Measurements from ENCODE around the gene CDH13. TPM values are rescaled to one million over a fixed set of nuclear protein-coding genes. Genes with fewer than 3 reads are reported as not detected.
A peak's percentile ranks its signal among the peaks of the same experiment; 100 is the strongest.

Gene CDH13
- total and polyA plus RNA-seq, 12 donors: 0.86 to 30.6 (median 2.4) TPM

DNA sequence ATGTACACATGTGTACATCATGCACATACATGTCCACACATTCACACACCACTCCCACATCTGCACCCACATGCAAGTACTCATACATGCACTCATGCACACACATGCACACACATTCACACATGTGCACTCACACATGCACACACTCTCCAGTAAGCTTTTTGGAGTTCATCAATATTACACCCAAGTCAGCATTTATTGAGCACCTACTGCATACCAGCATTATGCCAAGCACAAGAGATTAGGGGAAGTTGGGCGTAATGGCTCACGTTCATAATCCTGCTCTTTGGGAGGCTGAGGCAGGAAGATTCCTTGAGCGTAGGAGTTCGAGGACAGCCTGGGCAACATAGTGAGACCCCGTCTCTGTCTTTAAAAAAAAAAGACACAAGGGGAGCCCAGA is 1093.4 kb downstream of the CDH13 start:
- intact Hi-C loops (cut with DNase I): no loop called here
- no peaks in the 10 kb centered on the region for H3K9me3 ChIP-seq (replicated peaks in 1 of 3)
- H3K27ac ChIP-seq: no peak overlapping the region
- no peaks in the 10 kb centered on the region for H3K4me1 ChIP-seq (replicated peaks in 1 of 2)
- no peaks in the 10 kb centered on the region for H3K27me3 ChIP-seq
- H3K4me3 ChIP-seq: no peak overlapping the region
- DNase-seq: no peak
- WGBS, 4 donors: 82 to 92% (median 83%) methylated on average over 5 of the region's 5 CpGs
- TF ChIP-seq POLR2A (IDR thresholded peaks at IDR 0.05) (no peak), CTCF (IDR thresholded peaks at IDR 0.05) (no peak)
- no peaks in the 10 kb centered on the region for H3K36me3 ChIP-seq (replicated peaks in 1 of 2)

GRCh38 chr16:83720981-83721380 is 1094.2 kb downstream of the CDH13 start:
- no peak overlapping the region for H3K27ac ChIP-seq
- intact Hi-C loops (cut with DNase I): no loop called here
- H3K4me1 ChIP-seq (replicated peaks in 1 of 2): no peaks in the 10 kb centered on the region
- TF ChIP-seq CTCF (IDR thresholded peaks at IDR 0.05) (no peak), POLR2A (IDR thresholded peaks at IDR 0.05) (no peak)
- no peak overlapping the region for H3K4me3 ChIP-seq
- WGBS, 4 donors: 57 to 91% (median 65%) methylated on average over 3 to 4 of the region's 4 CpGs
- no peaks in the 10 kb centered on the region for H3K36me3 ChIP-seq (replicated peaks in 1 of 2)
- DNase-seq: no peak
- no peaks in the 10 kb centered on the region for H3K9me3 ChIP-seq (replicated peaks in 1 of 3)
- no peaks in the 10 kb centered on the region for H3K27me3 ChIP-seq

DNA sequence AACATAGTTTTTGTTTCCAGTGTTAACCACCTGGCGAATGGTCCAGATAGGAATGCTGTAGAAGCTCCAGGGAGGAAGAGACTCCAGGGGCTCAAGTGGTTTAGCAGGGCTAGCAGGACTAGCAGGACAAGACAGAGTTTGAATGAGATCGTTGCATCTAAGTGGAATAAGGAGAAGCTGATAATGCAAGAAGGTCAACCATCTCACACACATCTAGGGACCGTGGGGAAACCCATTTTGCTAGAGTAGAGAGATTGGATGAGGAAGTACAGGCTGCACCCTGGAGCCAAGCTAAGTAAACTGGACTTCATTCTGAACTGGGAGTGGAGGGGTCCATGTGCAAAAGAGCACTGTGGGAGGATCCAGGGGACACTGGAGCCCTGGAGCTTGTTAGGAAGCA is 1094.9 kb downstream of the CDH13 start:
- H3K36me3 ChIP-seq (replicated peaks in 1 of 2): no peaks in the 10 kb centered on the region
- no peaks in the 10 kb centered on the region for H3K9me3 ChIP-seq (replicated peaks in 1 of 3)
- intact Hi-C loops (cut with DNase I): no loop called here
- H3K4me1 ChIP-seq (replicated peaks in 1 of 2): no peaks in the 10 kb centered on the region
- 59 to 76% (median 69%) methylated on average over 3 of the region's 3 CpGs for WGBS, 4 donors
- DNase-seq: no peak
- H3K27me3 ChIP-seq: no peaks in the 10 kb centered on the region
- H3K4me3 ChIP-seq: no peak overlapping the region
- TF ChIP-seq POLR2A (IDR thresholded peaks at IDR 0.05) (no peak), CTCF (IDR thresholded peaks at IDR 0.05) (no peak)
- H3K27ac ChIP-seq: no peak overlapping the region

DNA sequence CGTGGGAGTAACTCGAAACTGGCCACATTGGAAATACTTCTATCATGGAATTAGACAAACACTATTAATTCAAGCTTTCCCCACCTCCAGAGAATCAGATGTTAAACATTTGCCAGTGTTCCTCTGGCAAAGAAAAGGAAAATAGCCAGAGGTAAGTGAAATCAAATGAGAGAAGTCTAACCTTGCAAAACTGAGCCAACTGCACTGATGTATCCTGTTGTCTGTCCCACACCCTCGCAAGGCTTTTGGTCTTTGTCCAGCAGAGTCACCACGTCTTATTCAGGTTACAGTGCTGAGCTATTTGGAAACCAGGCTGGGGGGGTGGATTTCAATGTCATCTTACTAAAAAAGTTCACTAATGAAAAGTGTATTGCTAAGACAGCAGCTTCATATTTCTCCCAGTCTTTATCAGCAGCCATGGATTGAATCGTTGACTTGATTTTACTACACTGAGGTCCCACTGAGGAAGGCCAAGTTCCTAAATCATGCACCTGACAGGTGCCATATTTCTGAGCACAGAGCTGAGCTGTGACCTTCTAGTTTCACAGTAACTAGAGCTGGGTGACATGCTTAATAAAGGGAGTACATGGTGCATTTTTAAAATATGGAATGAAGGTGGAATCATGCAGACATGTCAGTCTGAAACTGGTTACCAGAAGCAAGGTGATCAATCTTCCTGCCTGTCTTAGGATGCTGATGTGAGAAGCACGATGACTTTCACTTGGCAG is 1095.9 kb downstream of the CDH13 start:
- intact Hi-C loops (cut with DNase I): no loop called here
- TF ChIP-seq POLR2A (IDR thresholded peaks at IDR 0.05): no peak
- no peak for TF ChIP-seq CTCF (IDR thresholded peaks at IDR 0.05)
- DNase-seq: peak in 1 of 7 donors; percentile 31
- H3K36me3 ChIP-seq (replicated peaks in 1 of 2): no peaks in the 10 kb centered on the region
- H3K27ac ChIP-seq: no peak overlapping the region
- H3K4me3 ChIP-seq: no peak overlapping the region
- no peaks in the 10 kb centered on the region for H3K27me3 ChIP-seq
- no peaks in the 10 kb centered on the region for H3K9me3 ChIP-seq (replicated peaks in 1 of 3)
- H3K4me1 ChIP-seq (replicated peaks in 1 of 2): no peaks in the 10 kb centered on the region
- 31 to 50% (median 48%) methylated on average over 5 to 6 of the region's 6 CpGs for WGBS, 4 donors

All from adrenal gland (tissue), 12 donors.